ENCODE data around the gene LMAN1.

DNA sequence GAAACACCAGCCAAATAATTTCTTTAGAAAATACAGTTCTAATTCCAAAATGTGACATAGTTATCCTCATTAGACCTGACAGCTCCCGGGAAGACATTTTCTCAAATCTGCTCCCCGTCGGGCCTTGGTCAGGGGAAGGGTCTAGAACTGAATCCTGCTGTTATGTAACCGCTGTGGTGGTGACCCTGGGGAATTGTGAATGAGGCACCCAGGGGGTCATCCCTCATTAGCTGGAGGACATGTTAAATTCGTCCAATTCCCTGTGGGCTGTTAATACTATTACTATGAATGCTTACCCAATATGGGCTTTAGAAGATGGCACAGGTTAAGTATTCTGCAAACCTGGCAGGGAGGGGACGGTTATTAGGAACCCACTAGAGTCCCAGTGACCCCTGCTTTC is 52.4 kb downstream of the LMAN1 start:
- no peak for TF ChIP-seq RAD21 (IDR thresholded peaks at IDR 0.05; ENCODE audit: low read length)
- TF ChIP-seq CEBPB (IDR thresholded peaks at IDR 0.05; ENCODE audit: low read depth, low read length): no peak
- no peak for TF ChIP-seq SMC3 (IDR thresholded peaks at IDR 0.05; ENCODE audit: low read depth, low read length)
- TF ChIP-seq POLR2A (IDR thresholded peaks at IDR 0.05; ENCODE audit: low read depth, low read length): no peak
- TF ChIP-seq CTCF (conservative IDR thresholded peaks at IDR 0.05; ENCODE audit: low read depth, low read length): no peak
